Neural cell (in vitro differentiated cells): ENCODE data around the gene WWC1.

Experiments
- EZH2 ChIP-seq: fragments of 200-600, 300-800 bp; shearing (Covaris generic), sonication (generic); IDR thresholded peaks from 2 replicates; pipeline ENCODE4 v1.6.1; 2014; ENCODE audit warnings: antibody characterized with exemption, low read length, borderline replicate concordance, mild to moderate bottlenecking; ENCODE audit not compliant: insufficient read depth, poor library complexity, severe bottlenecking
- RAD21 ChIP-seq: fragments of 450-650 bp; conservative IDR thresholded peaks from 2 replicates; pipeline ENCODE4 v1.6.1; 2014; ENCODE audit warnings: antibody characterized with exemption, mild to moderate bottlenecking, moderate library complexity

DNA sequence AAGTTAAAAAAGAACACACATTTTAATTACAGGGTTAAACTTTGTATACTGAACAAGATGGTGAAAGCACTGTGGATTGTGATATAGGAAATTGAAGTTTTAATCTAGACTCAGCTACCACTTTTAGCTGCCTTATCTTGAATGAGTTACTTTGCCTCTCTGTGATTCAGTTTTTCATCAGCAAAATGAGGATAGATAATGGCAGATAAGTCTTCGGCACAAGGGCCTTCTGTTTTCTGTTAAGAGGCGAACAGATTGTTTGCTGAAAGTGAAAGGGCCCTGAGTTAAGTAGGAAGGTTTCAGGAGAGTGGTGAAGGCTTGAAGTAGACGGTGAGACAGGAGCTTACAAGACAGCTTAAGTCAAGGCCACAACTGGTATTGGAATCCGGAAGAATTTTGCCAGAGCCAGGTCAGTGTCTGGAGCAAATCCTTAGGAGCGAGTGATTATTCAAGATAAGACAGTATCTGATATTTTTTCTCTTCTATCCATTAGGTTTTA is 202.7 kb downstream of the WWC1 start:
- TF ChIP-seq RAD21 (no peak), EZH2 (no peak)
